Measurements from ENCODE around the gene EVA1B. TPM values are rescaled to one million over a fixed set of nuclear protein-coding genes. Genes with fewer than 3 reads are reported as not detected.

EVA1B gene
- total and polyA plus RNA-seq, 2 of the 13 experiments (the other 11 are each of a cell fraction or from before 2014, with no cell fraction given), result 3.9 to 6.6 TPM

- no peak overlapping the region for H3K4me2 ChIP-seq (ENCODE audit: low read depth, low read length)
- H3K27ac ChIP-seq (ENCODE audit: extremely low read length, insufficient read depth, low read length), result no peak overlapping the region
- DNase-seq (ENCODE audit: low spot score), result no peak
- H4K20me1 ChIP-seq (ENCODE audit: insufficient read depth, low read length), result no peaks in the 10 kb centered on the region; the same call in 1 of the 2 replicates
- intact Hi-C loops (cut with micrococcal nuclease; ENCODE audit: unreplicated experiment), result no loop called here
- in situ Hi-C loops (cut with HindIII; ENCODE audit: extremely low pct_ligation_motif_present, low pct_unique_long_range_greater_than_20kb), result no loop called here
- no TSS peak for BruUV-seq (replicated peaks)
- H3K79me2 ChIP-seq (ENCODE audit: insufficient read depth, low read length), result no peaks in the 10 kb centered on the region
- H3K9me3 ChIP-seq (ENCODE audit: low read length), result no peaks in the 10 kb centered on the region
- H3K27me3 ChIP-seq (ENCODE audit: control insufficient read depth in 1 of 2, insufficient read depth in 2 of 2, low read length in 2 of 2), result no peaks in the 10 kb centered on the region
- peaks cover 17% of the 10 kb centered on the region for H3K4me1 ChIP-seq (ENCODE audit: insufficient read depth, low read length)
- H3K9ac ChIP-seq (ENCODE audit: insufficient read depth, low read depth, low read length), result no peak overlapping the region
- ATAC-seq, result no peak
- no peak for FAIRE-seq
- peaks cover 26 to 79% of the 10 kb centered on the region in 2 experiments for H3K36me3 ChIP-seq (replicated peaks in 1 of 2; ENCODE audit: control insufficient read depth in 1 of 2, insufficient read depth in 2 of 2, low read length in 2 of 2)
- TF ChIP-seq HNRNPK (IDR thresholded peaks at IDR 0.05; ENCODE audit: low read depth, low read length, poor library complexity, severe bottlenecking), result peak; percentile 70
- no peak for TF ChIP-seq NR3C1 (CRISPR knock-in tag; IDR thresholded peaks at IDR 0.05)
- WGBS (ENCODE audit: low lambda C conversion rate), result 95% methylated on average over 2 of the region's 2 CpGs
- ChIA-PET POLR2A (no interaction called here), CTCF (ENCODE audit: low intra/inter-chr PET ratio, low total read pairs) (no interaction called here)
- no peak overlapping the region for H2AFZ ChIP-seq (ENCODE audit: low read length)
- no peak overlapping the region for H3K4me3 ChIP-seq (replicated peaks in 1 of 3; ENCODE audit: insufficient read depth in 1 of 3, low read depth in 2 of 3, low read length in 3 of 3)
These were observed 28.1 kb downstream of the EVA1B start for GRCh38 chr1:36295390-36295789.

- Histone ChIP-seq H3K4me1 (ENCODE audit: insufficient read depth, low read length) (no peaks in the 10 kb centered on the region; the same call in 1 of the 2 replicates), H3K9me3 (ENCODE audit: low read length) (no peaks in the 10 kb centered on the region), H3K27me3 (ENCODE audit: control insufficient read depth in 1 of 2, insufficient read depth in 2 of 2, low read length in 2 of 2) (no peaks in the 10 kb centered on the region), H3K9ac (ENCODE audit: insufficient read depth, low read depth, low read length) (no peak overlapping the region), H3K27ac (ENCODE audit: extremely low read length, insufficient read depth, low read length) (no peak overlapping the region), H2AFZ (ENCODE audit: low read length) (no peak overlapping the region), H4K20me1 (ENCODE audit: insufficient read depth, low read length) (no peaks in the 10 kb centered on the region), H3K4me3 (replicated peaks in 1 of 3; ENCODE audit: insufficient read depth in 1 of 3, low read depth in 2 of 3, low read length in 3 of 3) (no peak overlapping the region), H3K36me3 (replicated peaks in 1 of 2; ENCODE audit: control insufficient read depth in 1 of 2, insufficient read depth in 2 of 2, low read length in 2 of 2) (peaks cover 36 to 91% of the 10 kb centered on the region in 2 experiments), H3K4me2 (ENCODE audit: low read depth, low read length) (no peak overlapping the region), H3K79me2 (ENCODE audit: insufficient read depth, low read length) (peaks cover 10% of the 10 kb centered on the region)
- FAIRE-seq, result no peak
- ATAC-seq, result no peak
- 97% methylated on average over 5 of the region's 5 CpGs for WGBS (ENCODE audit: low lambda C conversion rate)
- intact Hi-C loops (cut with micrococcal nuclease; ENCODE audit: unreplicated experiment), result loop anchor here (5.0 kb wide), 1 partner anchor 190 kb away; no protein-coding TSS in a partner anchor
- no TSS peak for BruUV-seq (replicated peaks)
- no peak for DNase-seq (ENCODE audit: low spot score)
- TF ChIP-seq ATF7-NPFF (CRISPR knock-in tag; IDR thresholded peaks at IDR 0.05; ENCODE audit: low read depth) (no peak), RBM22 (optimal IDR thresholded peaks at IDR 0.05; ENCODE audit: low read length) (peak; percentile 73)
- in situ Hi-C loops (cut with HindIII; ENCODE audit: extremely low pct_ligation_motif_present, low pct_unique_long_range_greater_than_20kb), result loop anchor here (5.0 kb wide), 1 partner anchor 135 kb away; no protein-coding TSS in a partner anchor
- POLR2A ChIA-PET, result no interaction called here
- CTCF ChIA-PET (ENCODE audit: low intra/inter-chr PET ratio, low total read pairs), result no interaction called here
These were observed 35.9 kb downstream of the EVA1B start for GRCh38 chr1:36287595-36287994.
